Activated CD8-positive, alpha-beta memory T cell treated with anti-CD3 and anti-CD28 coated beads for 1 hour (primary cell): ENCODE measurements around the gene YWHAH.

ENCODE experiments used
- DNase-seq, 2 donors: peaks; one replicate each; pipeline ENCODE4 v3.0.0-alpha.2; 2020; ENCODE audit warnings: low read depth in 1 of 2; ENCODE audit errors: extremely low read depth in 1 of 2

The YWHAH gene

GRCh38 chr22:31922534-31922933, 21.8 kb upstream of the YWHAH start:
- DNase-seq, result no peak

DNA sequence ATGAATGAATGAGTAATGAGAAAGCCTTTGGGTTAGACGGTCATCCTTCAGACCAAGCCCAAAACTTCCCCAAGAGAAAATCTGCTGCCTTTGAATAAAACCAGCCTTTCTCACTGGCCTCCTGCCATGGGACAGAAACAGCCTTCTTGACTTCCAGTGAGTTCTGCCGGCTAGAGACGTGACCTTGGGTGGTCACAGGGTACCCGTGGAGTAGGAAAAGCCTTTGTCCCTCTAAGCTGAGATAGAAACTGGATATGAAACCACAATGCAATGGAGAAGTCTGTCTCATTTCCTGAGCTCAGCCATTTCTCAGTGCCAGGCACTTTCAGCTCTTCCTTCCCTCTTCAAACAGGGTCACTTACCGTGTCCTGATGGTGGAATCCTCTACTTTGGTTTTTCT, 21.2 kb upstream of the YWHAH start:
- no peak for DNase-seq

GRCh38 chr22:31923747-31924146, 20.6 kb upstream of the YWHAH start:
- DNase-seq, result no peak

DNA sequence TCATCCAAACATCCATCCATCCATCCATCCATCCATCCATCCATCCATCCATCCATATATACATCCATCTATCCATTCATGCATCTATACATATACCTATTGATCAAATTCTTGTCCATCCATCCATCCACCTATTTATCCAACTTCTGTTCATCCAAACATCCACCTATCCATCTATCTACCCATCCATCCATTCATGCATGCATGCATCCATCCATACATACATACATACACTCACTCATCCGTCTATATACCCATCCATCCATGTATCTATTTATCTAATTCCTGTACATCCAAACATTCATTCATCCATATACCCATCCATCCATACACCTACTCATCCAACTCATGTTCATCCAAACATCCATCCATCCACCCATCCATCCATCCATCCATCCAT, 19.3 kb upstream of the YWHAH start:
- DNase-seq, result no peak

GRCh38 chr22:31926024-31926423, 18.3 kb upstream of the YWHAH start:
- DNase-seq, result no peak

DNA sequence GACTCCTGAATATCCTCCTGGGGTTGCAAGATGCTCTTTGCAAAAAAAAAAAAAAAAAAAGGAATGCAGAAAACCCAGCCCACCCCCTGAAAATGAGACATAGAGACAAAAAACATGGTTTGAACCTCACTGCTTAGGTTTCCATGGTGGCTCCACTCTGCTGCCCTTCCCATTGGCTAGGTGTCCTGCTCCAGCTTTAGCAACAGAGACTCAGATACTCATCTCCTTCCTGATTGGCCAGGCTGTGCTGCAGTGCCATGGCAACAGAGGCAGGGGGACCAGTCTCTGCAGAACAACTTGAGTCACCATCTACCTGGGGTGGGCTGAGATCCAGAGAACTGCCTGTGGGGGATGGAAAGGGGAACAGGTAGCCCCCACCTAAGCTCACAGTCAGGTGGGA, 17.4 kb upstream of the YWHAH start:
- DNase-seq, result no peak

DNA sequence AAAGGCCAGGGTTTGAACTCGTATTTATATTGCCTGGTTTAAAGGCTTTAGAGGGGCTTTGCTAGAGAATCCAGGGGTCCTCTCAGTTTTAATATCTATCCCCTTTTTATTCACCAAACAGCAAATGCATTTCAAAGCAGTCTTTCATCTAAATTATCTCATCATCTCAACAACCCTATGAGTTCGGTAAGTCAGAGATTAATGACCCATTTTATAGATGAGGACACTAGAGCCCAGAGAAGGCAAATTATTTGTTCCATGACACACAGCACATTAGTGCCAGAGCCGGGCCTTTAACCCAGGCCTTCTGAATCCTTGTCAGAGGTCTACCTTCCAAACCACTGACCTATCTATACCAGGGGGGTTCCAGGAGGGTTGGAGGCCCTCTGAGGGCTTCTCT, 16.8 kb upstream of the YWHAH start:
- DNase-seq, result no peak

- DNase-seq, result no peak
Measured at GRCh38 chr22:31929167-31929930, 15.0 kb upstream of the YWHAH start.

DNA sequence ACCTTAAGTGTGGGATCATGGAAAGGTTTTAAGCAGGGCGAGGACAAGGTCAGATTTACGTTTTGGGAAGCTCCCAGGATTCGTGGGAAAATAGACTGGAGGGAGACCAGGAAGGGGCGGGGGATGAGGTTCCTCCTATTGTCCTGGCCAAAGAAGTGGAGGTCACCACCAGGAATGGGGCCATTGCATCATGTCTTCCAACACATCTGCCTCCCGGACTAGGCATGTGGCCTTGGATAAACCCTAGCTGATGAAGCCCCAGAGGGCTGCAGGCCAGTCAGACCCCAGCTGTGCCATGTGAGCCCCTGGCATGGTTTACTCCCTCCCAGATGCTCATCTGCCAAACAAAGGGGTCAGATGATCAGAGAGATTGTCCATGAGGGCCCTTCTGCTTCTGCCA, 11.5 kb upstream of the YWHAH start:
- no peak for DNase-seq

- DNase-seq, result no peak
Measured at GRCh38 chr22:31933406-31933805, 10.9 kb upstream of the YWHAH start.

DNA sequence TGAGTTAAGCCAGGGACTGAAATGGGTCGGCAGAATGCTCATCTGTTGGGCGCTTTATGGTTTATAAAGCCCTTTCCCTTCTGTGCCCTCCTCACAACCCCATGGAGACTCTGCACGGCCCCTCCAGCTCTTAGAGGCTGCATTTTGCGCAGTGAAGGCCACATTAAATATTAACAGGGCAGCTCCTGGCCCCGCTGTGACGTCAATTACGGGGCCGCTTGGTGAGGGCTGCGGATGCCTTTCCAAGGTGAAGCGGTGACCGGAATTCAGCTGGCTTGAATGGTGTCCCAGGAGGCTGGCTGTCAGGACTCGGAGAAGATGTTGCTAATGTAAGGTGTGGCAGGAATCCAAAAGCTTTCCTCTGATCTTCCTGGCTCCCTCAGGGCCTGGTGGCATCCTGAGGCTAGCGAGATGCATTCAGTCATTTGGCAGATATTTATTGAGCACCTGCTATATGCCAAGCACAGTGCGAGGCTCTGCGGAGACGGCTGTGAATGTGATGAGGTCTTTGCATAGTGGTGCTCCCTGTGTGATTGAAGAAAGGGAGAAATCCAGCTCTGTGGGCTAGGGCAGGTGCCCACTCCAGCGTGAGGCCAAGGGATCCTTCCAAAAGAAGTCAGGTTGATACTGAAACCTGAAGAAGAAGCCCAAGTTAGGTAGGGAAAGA, 10.4 kb upstream of the YWHAH start:
- DNase-seq, result no peak

DNA sequence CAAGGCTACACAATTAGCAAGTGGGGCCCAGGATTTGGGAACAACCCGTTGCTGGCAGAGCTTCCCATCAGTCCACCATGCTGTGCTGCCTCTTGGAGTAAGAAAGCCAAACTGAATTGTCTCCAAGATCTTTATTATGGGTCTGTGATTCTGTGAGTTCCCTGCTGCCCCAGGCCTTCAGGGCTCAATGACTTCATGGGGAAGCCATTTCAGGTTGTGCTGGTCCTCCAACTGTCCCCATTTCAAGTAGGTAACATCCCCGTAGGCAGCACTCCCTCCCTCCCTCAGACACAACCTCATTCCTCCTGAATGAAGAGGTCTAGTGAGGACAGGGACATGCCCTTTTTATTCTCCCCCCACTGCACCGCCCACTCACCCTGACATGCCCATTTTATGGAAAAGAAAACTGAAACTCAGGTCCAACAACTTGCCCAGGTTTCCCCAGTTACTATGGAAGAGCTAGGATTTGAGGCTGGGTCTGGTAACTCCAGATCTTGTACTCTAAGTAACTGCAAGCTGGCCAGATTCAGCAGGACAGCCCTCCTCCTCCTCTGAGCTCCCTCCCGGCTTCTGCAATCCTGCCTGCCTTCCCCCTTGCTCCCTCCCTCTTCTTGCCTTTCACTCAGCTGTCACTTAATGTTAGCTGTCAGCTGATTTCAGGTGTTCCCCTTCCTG, 8.2 kb upstream of the YWHAH start:
- no peak for DNase-seq

DNA sequence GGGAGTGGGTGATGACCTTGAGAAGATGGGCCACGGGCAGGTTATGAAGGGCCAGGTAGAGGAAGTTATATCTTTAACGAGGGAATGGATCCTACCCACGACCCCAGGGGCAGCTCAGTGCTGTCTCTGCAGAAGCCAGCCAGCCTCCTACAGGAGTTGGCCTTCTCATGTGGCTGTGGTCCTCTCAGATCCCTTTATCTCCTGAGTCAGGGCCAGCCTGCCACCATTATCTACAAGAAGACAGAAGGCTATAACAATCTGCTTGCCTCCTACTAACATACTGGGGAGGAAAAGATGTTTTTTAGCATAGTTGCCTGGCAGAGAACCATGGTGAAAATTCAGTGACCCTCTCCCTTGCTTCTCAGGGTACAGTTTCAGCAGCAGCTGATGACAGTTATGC, 7.0 kb upstream of the YWHAH start:
- DNase-seq, result no peak

- no peak for DNase-seq
Measured at GRCh38 chr22:31938296-31938695, 6.0 kb upstream of the YWHAH start.

DNA sequence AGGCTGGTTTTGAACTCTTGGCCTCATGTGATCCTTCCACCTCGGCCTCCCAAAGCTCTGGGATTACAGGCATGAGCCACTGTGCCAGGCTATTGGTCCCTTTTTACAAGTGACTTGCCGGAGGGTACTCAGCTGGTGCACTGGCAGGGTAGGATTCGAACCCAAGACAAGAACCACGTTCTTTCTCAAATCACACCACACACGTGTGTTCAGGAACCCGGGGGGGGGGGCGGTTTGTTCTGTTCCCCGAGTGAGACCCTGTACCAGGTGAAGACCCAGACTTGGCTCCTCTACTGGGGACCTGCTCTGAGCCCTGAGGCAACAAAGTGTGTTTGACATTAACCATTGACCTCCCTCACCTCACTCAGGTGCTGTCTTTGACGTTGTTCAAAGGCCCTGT, 3.8 kb upstream of the YWHAH start:
- DNase-seq, result no peak

DNA sequence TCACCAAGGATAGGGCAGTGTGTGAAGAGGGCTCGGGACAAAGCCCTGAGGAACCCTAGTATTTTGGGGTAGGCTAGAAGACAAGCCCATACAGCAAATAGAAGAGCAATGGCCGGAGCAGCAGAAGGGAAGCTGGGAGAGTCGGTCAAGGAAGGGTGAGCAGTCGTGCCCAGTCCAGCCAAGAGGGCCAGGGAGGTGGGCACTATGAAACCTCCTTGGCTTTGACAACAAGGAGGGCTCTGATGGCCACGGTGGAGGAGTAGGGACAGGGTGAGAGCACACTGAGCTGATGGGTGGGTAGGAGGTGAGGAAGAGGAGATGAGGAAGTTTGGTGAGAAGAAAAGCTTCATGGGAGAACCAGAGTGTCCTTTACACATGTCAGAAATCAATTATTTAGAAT, 2.2 kb upstream of the YWHAH start:
- DNase-seq, result no peak

GRCh38 chr22:31943206-31943977, 943 bp upstream of the YWHAH start:
- no peak for DNase-seq

GRCh38 chr22:31944700-31945442, 536 bp downstream of the YWHAH start:
- DNase-seq, result peak in 1 of 2 donors; percentile 14

GRCh38 chr22:31945443-31945855, 1.1 kb downstream of the YWHAH start:
- DNase-seq, result no peak

- no peak for DNase-seq
Measured at GRCh38 chr22:31945971-31946680, 1.8 kb downstream of the YWHAH start.
